HG03354 (cell line): ENCODE data around the gene KAT7.
A peak's percentile ranks its signal among the peaks of the same experiment; 100 is the strongest.

Experiments used
- ATAC-seq: cut with Tn5 transposase; IDR thresholded peaks from one replicate; pipeline ENCODE4 v1.9.1; 2021; ENCODE audit warnings: mild to moderate bottlenecking; ENCODE audit not compliant: unreplicated experiment, poor library complexity, severe bottlenecking

Gene KAT7

DNA sequence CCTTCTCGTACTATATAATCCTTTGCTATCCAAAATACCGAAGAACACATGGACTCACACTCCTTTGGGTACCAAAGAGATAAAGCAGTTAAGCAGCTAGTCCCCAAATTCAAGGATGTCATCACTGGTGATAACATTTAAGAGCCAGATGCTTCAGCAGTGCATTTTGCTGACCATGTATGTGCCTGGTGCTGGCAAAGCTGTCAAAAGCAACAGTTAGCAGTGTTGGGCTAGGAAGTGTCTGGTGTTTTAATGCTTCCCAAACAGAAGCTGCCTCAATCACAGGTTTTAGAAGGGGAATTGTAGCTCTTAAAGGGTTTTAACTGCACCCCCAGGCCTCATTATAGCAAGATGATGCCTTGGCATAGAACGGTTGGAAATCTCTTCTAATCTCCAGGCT is 29.3 kb upstream of the KAT7 start:
- ATAC-seq = no peak

DNA sequence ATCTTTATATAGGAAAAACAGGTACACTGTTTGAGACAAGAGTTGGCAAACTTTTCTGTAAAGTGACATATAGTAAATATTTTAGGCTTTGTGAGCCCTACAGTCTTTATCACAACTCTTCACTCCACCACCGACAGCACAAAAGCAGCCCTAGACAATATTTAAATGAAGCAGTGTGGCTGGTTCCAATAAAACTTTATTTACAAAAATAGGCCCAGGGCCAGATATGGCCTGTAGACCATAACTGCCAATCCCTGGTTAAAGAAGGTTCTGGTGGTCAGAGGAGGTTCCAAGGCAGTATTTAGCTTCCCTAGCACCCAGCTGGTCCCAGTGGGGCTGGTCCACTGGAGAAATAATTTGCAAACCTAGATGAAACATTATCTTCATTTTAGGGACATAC is 28.2 kb upstream of the KAT7 start:
- ATAC-seq = no peak

- no peak for ATAC-seq
These were observed 27.4 kb upstream of the KAT7 start for GRCh38 chr17:49760932-49761558.

- ATAC-seq = no peak
These were observed 26.1 kb upstream of the KAT7 start for GRCh38 chr17:49762151-49762941.

- ATAC-seq = peak; percentile 92
These were observed 24.5 kb upstream of the KAT7 start, which contains the start of gene FAM117A for GRCh38 chr17:49763735-49764558. Gene FAM117A (minus strand): TSS chr17:49764131. CDS start chr17:49764087, 44 bp downstream.

GRCh38 chr17:49764559-49765180 is 23.8 kb upstream of the KAT7 start:
- ATAC-seq = no peak

- no peak for ATAC-seq
These were observed 21.5 kb upstream of the KAT7 start for GRCh38 chr17:49766918-49767530.

GRCh38 chr17:49775546-49776260 is 12.8 kb upstream of the KAT7 start:
- no peak for ATAC-seq

- no peak for ATAC-seq
These were observed 11.8 kb upstream of the KAT7 start for GRCh38 chr17:49776551-49777300.

GRCh38 chr17:49777563-49777962 is 10.9 kb upstream of the KAT7 start:
- no peak for ATAC-seq

GRCh38 chr17:49779156-49779738 is 9.2 kb upstream of the KAT7 start:
- ATAC-seq = no peak

DNA sequence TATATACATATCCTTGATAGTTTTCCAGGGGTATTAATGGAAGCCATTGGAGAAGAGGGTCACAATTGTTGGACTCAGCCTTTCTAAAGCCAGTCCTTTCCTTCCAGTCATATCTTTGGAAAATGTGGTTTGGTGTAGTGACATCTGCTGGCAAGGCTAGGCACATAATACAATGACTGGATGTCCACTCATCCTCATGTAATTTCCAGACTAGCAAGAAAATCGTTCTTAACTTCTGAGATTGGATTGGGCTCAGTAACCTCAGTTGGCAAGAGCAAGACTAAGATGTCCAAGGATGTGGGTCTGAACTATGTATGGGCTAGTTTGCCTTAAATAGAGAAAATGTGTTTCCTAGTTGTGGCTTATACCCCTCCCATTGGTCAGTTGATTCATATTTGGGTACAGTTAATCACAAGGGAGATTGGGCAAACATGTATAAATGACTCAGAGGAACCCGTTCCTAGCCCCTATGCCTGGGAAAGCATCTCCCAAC is 8.7 kb upstream of the KAT7 start:
- no peak for ATAC-seq

DNA sequence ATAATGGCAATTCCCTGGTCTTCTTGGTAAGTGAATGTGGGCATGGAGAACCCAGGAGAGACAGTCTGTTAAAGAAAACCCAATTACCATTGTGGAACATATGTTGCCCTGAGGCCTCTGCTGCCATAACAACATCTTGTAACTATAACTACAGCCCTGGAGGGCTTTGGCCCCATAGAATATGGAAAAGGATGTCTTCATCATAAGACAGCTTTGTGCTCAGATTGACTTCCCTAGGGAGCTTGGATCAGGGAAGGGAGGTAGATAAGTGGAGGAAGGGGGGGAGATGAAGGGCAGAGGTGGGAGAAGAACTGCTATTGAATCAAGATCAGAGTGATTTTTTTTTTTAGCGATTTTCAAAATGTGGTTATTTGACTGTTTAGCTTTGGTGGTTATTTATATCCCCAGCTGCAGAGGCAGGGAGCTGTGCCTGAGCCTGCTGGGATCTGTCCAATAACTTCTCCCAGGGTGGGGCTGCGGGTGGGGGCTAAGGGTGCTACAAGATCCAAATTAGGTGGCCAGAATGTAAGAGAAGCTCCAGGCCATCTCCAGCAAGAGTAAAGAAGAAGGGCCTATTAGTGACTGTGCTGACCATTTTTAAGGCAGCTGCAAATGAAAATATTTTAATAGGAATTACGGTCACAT is 5.3 kb upstream of the KAT7 start:
- ATAC-seq = no peak

DNA sequence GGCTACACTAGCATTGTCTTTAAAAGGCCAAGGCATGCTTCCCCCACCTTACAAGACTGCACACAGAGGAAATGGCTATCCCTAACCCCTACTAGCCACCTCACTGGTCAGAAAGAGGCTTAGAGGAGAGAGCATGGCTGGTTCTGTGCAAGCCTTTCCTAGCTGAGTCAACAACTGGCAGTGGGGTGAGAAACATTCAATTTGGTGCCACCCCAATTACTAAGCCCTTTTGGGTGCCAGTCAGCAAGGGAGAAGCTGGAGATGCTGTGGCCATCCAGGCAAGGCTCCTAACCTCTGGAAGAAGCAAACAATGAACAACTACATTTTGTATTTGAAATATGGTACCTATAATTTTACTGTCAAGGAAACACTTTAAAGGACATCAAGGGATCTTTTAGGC is 4.7 kb upstream of the KAT7 start:
- ATAC-seq = no peak

DNA sequence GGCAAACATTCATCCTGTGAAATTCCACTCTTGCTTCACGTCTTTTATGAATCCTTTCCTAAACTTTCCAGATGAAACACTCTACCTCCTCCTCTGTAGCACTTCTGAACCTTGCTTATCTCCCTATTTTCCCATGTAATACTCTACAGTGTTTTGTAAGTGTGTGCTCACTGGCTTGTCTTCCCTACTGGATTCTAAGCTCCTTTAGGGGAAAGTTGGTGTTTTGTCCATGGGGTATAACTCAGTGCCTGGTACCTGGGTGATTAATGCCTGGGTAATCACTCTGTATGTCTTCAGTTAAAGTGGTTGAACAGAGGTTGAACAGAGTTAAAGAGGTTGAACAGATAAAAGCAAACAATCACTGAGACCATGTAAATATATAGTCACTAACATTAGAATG is 3.8 kb upstream of the KAT7 start:
- ATAC-seq = no peak

- no peak for ATAC-seq
These were observed 500 bp upstream of the KAT7 start for GRCh38 chr17:49787884-49788477.

DNA sequence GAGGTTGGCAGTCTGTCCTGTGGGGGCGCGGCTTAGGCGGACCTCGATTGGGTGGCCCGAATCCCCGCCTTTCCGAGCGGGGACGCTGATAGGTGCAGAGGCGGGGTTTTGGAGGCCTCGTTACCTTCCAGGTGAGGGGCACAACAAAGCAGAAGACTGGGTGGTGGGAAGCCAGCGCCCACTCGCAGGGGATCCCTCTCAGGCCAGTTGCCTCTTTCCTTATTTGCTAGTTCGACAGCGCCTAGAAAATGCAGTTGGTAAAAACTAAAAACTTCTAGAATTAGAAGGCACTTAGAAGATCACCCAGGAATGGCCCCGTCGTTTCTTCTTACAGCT is 730 bp downstream of the KAT7 start:
- no peak for ATAC-seq
